Measurements from ENCODE around the gene FAXDC2. TPM values are rescaled to one million over a fixed set of nuclear protein-coding genes. Genes with fewer than 3 reads are reported as not detected.

Gene FAXDC2
- total RNA-seq, 4 donors from 2014 or later: 17.4 to 57.2 (median 33.7) TPM

DNA sequence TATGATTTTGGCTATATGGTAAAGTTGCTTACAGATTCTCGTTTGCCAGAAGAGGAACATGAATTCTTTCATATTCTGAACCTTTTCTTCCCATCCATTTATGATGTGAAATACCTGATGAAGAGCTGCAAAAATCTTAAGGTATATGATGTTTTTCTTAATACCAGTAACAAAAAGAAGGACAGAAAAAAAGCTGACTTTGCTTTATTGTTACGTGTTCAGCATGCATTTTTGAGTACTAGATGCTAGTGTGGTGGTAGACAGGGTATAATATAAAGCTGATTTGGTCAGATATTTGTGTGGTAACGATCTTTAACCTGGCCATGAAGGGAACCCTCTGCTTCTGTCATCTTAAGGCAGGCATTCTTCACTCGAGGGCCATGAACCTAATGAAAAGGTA, 21.3 kb upstream of the FAXDC2 start:
- no peak for DNase-seq (ENCODE audit: low spot score)
- no peak for TF ChIP-seq CTCF (IDR thresholded peaks at IDR 0.05)

GRCh38 chr5:154868702-154869101, 18.3 kb upstream of the FAXDC2 start:
- no peak for TF ChIP-seq CTCF (IDR thresholded peaks at IDR 0.05)
- ATAC-seq (ENCODE audit: low FRiP score): no peak
- DNase-seq (ENCODE audit: low spot score): no peak

More for the DNA sequence above, 21.3 kb upstream of the FAXDC2 start:
- no peak for ATAC-seq (ENCODE audit: low FRiP score)

GRCh38 chr5:154866841-154867240, 16.4 kb upstream of the FAXDC2 start:
- DNase-seq (ENCODE audit: low spot score): no peak
- TF ChIP-seq CTCF (IDR thresholded peaks at IDR 0.05): no peak
- ATAC-seq (ENCODE audit: low FRiP score): no peak

DNA sequence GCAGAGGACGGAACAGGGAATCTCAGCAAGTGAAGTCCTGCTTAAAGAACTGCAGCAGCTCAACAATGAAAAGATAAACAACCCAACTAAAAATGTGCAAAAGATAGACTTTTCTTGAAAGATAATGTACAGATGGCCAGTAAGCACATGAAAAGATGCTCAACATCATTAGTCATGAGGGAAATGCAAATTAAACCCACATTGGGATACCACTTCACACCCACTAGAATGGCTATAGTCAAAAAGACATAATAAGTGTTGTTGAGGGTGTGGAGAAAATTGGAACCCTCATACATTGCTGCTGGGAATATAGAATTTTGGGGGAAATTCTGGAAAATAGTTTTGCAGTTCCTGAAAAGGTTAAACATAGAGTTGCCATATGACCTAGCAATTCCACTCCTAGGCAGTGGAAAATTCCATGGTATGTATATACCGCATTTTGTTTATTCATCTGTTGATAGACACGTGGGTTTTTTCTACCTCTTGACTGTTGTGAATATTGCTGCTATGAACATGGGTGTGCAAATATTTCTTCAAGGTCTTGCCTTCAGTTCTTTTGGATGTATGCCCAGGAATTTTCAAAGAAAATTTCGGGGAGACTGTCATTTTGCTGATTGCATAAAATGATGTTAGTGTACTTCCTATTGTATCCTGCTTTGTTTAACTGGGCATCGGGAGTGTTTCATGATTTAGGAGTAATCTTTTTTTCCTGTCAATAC, 15.2 kb upstream of the FAXDC2 start:
- no peak for DNase-seq (ENCODE audit: low spot score)
- no peak for TF ChIP-seq CTCF (IDR thresholded peaks at IDR 0.05)
- ATAC-seq (ENCODE audit: low FRiP score): no peak

DNA sequence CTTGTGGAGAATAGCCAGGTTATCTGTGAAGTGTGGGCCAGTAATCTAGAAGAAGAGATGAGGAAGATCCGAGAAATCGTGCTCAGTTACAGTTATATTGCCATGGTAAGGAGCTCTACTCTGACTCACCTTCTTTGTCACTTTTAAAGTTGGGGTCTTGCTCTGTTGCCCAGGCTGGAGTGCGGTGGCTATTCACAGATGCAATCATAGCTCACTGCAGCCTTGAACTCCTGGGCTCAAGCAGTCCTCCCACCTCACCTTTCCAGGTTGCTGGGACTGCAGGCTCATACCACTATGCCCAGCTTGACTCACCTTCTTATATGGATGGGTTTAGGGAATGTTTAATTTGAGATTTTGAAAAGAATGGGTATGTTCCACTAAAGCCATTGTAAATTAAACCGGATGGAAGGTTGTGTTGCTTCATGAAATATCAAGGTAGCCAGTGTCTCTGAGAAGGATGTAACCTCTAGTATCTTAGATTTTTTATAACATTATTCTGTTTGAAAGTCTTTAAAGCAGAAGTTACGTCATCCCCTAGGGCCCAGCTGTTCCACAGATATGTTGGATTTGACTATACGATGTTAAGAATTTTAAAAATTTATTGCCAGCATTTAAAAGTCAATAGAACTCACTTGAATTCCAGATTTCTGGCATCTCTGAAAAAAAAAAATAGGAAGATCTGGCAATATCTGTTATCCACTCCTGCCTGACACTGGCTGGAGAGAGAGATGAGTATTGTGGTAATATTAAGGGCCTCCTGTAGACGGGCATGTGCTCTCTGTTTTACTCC, 13.1 kb upstream of the FAXDC2 start:
- DNase-seq (ENCODE audit: low spot score) (no peak), ATAC-seq (ENCODE audit: low FRiP score) (no peak)
- no peak for TF ChIP-seq CTCF (IDR thresholded peaks at IDR 0.05)

DNA sequence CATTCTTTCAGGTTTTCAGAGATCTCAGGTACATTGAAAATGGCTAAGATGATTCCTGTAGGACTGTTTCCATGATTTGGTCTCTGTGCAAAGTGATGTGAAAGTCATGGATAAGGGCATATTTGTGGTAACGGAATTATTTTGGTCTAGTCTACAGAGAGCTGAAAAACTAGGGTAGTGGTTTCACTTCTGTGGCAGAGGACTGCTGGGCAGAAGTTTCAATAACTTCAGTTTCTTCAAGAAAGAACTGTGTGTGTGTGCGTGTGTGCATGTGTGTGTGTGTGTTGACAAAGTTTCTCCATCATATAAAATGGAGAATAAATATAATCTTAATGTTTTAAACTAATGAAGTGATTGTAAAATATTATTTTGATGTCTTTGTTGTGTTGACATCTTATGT, 12.4 kb upstream of the FAXDC2 start:
- DNase-seq (ENCODE audit: low spot score) (no peak), ATAC-seq (ENCODE audit: low FRiP score) (no peak)
- no peak for TF ChIP-seq CTCF (IDR thresholded peaks at IDR 0.05)

DNA sequence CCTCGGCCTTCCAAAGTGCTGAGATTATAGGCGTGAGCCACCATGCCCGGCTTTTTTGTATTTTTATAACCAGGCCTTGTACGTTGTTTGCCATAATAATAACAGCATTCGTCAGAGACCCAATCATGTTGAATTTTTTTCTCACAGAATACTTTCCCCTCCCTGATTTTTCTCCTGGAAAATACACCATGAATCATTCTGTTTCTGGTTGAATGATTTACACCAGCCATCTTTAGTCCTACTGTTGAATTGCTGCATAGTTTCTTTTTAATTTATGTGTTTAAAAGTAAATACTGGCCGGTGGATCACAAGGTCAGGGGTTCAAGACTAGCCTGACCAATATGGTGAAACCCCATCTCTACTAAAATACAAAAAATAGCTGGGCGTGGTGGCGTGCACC, 11.5 kb upstream of the FAXDC2 start:
- ATAC-seq (ENCODE audit: low FRiP score) (no peak), DNase-seq (ENCODE audit: low spot score) (no peak)
- TF ChIP-seq CTCF (IDR thresholded peaks at IDR 0.05): no peak
